Panc1 (cell line): ENCODE results near the gene TMEM266. TPM values are rescaled to one million over a fixed set of nuclear protein-coding genes. Genes with fewer than 3 reads are reported as not detected.

ENCODE experiments used
- total RNA-seq: library from RNA; stranded (reverse); gene quantifications from one replicate; pipeline ENCODE4 v1.2.1, GENCODE V29; 2021; ENCODE audit not compliant: unreplicated experiment

Gene TMEM266
- total RNA-seq, 1 experiment from 2014 or later, result 0.21 TPM

Other genes starting within 250 kb of the TMEM266 start
- 39.2 TPM for gene UBE2Q2, start 216.5 kb upstream of the TMEM266 start, total RNA-seq
- gene FBXO22, start 156.1 kb upstream of the TMEM266 start, total RNA-seq, result 65.9 TPM
- 0.39 TPM for gene NRG4, start 47.6 kb upstream of the TMEM266 start, total RNA-seq